Measurements from ENCODE around the gene SYT5. TPM values are rescaled to one million over a fixed set of nuclear protein-coding genes. Genes with fewer than 3 reads are reported as not detected.

SYT5 gene
- total and polyA plus RNA-seq, 2 of the 8 experiments (the other 6 are each of a cell fraction or from before 2014, with no cell fraction given) = 0.35 to 0.67 TPM

GRCh38 chr19:55196803-55197202 lies 16.7 kb upstream of the SYT5 start (continued):
- no peak for TF ChIP-seq SAP30 (IDR thresholded peaks at IDR 0.05; ENCODE audit: insufficient read depth, insufficient replicate concordance, low read length)

Data from H1 (cell line).